CD4-positive, alpha-beta T cell treated with Interleukin-21 for 1 hour (primary cell): ENCODE results near the gene OCRL.

Experiments
- DNase-seq: peaks from one replicate; pipeline ENCODE4 v3.0.0-alpha.2; 2020

The OCRL gene

DNA sequence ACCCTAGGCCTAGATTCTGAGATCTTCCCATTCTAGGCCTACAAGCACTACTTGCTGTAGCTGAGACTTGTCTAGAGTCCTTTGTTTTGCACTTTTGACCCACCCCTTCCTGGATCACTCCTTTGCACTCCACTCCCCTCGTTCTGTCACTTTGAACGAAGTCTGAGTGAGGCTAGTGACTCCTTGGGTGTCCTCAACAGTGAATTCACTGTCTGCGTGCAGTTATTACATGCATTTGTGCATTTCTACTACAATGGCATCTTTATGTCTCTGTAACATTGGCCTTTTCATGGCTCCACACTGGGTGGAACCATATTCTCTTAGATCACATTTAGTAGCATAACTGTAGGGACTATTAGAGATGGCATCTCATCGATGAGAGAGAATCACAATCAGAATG is 50.5 kb downstream of the OCRL start:
- DNase-seq = no peak

GRCh38 chrX:129593137-129593536 is 53.1 kb downstream of the OCRL start:
- DNase-seq = no peak

- no peak for DNase-seq
Observed at GRCh38 chrX:129594781-129595180, 54.7 kb downstream of the OCRL start.

GRCh38 chrX:129596077-129596476 is 56.0 kb downstream of the OCRL start:
- no peak for DNase-seq

- no peak for DNase-seq
Observed at GRCh38 chrX:129597905-129598304, 57.8 kb downstream of the OCRL start.

- DNase-seq = no peak
Observed at GRCh38 chrX:129599499-129599898, 59.4 kb downstream of the OCRL start.

DNA sequence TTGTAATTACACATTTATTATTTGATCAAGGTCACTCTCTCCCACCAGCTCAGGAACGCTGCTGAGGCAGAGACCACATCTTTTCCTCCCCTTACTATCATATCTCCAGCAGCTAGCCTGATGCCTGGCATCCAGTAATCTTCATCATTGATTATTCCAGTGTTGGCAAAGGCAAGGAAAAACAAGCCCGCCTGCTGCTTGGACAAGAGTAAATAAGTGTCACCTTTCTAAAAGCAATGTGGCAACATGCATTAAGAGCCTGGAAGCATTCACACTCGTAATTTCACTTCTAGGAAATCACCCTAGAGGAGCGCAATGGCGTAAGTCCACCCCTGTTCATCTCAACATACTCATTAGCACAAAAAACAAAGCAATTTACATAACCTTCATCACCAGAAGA is 59.9 kb downstream of the OCRL start:
- no peak for DNase-seq

DNA sequence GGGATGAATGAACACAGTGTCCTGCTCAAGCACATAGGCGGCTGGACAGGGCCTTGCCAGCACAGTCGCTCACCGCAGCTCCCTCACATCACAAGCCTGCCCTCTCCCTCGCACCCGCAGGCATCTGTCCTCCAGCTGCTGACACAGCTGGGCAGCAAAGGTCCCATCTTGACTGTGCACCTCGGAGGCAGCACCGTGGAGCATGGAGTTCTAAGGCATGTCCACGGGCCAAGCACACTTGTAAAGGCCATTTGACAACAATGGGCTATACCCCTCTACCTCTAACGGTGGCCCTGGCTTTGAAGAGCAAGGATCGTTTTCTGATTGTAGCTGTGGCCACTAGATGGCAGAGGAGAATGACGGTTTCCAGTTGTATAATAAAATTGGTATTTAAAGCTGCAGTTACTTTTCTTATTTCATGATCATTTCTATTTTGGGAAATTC is 60.9 kb downstream of the OCRL start:
- DNase-seq = peak; percentile 38

DNA sequence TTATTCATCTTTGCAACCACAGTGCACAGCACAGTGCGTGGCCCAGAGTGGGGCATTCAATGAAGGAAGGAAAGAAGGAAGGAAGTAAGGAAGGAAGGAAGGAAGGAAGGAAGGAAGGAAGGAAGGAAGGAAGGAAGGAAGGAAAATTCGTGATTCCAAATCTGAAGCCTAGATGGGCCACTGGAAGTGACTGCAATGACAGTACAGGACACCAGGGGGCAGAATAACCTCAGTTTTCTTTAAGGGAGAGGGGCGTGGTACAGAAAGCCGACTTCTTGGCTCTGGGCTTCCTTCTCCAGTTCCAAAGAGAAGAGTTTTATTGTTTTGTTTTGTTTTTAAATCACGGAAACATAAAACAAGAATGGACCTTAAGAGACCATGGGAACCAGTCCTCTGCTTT is 66.9 kb downstream of the OCRL start:
- DNase-seq = peak; percentile 64

DNA sequence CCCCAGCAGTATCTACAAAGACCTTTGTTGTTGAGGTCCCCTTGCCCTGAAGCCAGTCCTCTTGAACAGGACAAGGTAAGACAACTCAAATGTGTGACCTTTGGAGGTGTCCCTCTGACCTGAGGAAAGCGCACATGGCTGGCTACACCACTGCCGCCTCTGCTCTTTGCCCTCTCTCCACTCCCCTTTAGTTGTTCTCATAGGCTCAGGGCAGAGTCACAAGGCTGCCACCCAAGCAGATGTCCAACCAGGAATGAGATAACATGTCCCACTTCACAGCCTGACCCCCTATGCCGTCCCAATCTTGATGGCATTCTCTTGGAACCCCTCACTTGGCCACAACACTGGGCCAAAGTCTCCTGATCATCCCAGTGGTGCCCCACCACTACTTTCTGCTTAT is 68.4 kb downstream of the OCRL start:
- DNase-seq = no peak

DNA sequence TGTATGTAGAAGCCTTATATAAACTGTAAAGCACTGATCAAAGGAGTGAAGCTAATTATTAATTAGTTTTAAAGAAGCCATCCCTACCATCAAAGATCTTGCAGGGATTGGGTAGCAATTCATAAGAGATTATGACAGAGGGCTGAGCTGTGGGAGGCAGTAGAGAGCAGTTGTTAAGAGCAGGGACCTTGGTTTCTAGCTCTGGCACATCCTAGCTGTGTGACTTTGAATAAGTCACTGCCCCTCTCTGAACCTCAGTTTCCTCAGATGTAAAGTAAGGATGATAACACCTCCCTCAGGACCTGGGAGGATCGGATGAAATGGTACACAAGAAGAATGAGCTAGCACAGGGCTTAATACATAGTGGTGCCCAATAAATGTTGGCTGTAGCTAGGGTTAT is 69.3 kb downstream of the OCRL start:
- no peak for DNase-seq

- DNase-seq = no peak
Observed at GRCh38 chrX:129612396-129612795, 72.3 kb downstream of the OCRL start.

DNA sequence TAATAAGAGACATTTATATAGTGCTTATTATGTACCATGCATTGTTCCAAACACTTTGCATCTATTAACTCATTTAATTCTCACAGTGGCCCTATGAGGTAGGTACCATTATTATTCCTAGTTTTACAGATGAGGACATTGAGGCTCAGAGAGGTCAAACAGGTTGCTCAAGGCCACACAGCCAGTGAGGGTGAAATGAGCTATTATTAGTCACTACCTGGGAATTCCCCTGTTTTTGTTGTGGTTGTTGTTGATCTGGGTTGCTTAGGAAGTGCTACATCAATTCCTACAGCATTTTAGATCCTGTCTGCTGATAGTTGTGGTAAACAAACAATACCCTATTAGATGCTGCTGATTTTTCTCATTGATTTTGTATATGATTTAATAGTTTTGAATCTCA is 73.5 kb downstream of the OCRL start:
- peak; percentile 40 for DNase-seq

DNA sequence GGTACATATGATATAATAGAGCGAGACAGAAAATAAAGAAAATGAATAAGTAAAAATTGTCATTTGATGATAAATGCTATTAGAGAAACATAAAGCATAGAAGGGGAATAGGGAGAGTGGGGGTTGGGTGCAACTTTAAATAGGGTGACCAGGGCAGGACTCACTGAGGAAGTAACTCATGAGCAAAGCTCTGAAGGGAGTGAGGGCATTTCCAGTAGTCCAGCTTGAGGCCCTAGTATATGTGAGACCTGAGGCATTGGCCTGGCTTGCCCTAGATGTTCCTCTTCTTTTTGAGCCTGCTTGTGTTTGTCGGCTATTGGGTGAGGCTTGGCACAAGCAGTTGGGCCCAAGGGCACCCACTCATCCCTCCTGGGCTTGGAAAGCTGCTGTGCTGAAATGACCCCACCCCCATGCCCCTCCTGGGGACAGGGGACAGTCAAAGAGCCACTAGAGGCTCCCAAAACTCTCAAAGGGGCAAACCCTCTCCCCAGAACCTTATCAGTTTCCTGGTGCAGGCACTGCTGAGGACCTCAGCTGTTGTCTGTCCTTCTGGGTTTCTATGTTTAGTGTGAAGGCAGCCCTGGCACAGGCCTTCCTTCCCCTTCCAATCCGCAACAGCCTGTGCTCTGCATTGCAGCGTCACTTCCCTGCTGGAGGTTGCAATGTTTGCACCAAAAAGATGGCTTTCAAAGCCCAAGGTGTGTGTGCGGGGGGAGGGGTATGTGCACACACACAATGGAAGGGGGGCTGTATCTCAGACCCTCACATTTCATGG is 74.6 kb downstream of the OCRL start:
- no peak for DNase-seq

- no peak for DNase-seq
Observed at GRCh38 chrX:129617420-129617819, 77.4 kb downstream of the OCRL start.

- no peak for DNase-seq
Observed at GRCh38 chrX:129618997-129619396, 78.9 kb downstream of the OCRL start.

- DNase-seq = no peak
Observed at GRCh38 chrX:129622757-129623301, 82.8 kb downstream of the OCRL start.

GRCh38 chrX:129626026-129626425 is 86.0 kb downstream of the OCRL start:
- DNase-seq = no peak

GRCh38 chrX:129629837-129630236 is 89.8 kb downstream of the OCRL start:
- DNase-seq = no peak

DNA sequence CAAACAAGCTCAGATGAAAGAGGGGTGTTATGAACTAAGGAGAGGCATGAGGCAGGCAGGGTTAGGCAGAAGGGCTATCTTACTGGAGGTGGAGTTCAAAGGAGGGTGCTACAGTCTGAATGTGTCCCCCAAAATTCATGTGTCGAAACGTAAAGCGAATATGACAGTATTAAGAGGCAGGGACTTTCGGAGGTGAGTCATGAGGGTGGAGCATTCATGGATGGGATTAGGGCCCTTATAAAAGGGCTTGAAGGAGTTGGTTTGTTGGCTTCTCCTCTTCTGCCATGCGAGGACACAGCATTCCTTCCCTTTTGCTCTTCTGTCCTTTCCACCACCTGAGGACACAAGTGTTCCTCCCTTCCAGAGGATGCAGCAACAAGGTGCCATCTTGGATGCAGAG is 91.8 kb downstream of the OCRL start:
- no peak for DNase-seq

GRCh38 chrX:129632443-129632842 is 92.4 kb downstream of the OCRL start:
- no peak for DNase-seq

GRCh38 chrX:129634541-129634940 is 94.5 kb downstream of the OCRL start:
- DNase-seq = no peak

- no peak for DNase-seq
Observed at GRCh38 chrX:129636175-129636681, 96.2 kb downstream of the OCRL start.

GRCh38 chrX:129637217-129638109 is 97.4 kb downstream of the OCRL start:
- DNase-seq = peak; percentile 72
